HG03159 (cell line): ENCODE data around the gene LAMP2.
A peak's percentile ranks its signal among the peaks of the same experiment; 100 is the strongest.
"Not testable (repeated sequence)": the region's sequence is repeated elsewhere in the genome, so short reads cannot be mapped to it uniquely, and the experiment has no call there.

ENCODE experiments used
- ATAC-seq: cut with Tn5 transposase; IDR thresholded peaks from one replicate; pipeline ENCODE4 v1.9.1; 2021; ENCODE audit warnings: mild to moderate bottlenecking, moderate library complexity; ENCODE audit not compliant: unreplicated experiment

The LAMP2 gene

DNA sequence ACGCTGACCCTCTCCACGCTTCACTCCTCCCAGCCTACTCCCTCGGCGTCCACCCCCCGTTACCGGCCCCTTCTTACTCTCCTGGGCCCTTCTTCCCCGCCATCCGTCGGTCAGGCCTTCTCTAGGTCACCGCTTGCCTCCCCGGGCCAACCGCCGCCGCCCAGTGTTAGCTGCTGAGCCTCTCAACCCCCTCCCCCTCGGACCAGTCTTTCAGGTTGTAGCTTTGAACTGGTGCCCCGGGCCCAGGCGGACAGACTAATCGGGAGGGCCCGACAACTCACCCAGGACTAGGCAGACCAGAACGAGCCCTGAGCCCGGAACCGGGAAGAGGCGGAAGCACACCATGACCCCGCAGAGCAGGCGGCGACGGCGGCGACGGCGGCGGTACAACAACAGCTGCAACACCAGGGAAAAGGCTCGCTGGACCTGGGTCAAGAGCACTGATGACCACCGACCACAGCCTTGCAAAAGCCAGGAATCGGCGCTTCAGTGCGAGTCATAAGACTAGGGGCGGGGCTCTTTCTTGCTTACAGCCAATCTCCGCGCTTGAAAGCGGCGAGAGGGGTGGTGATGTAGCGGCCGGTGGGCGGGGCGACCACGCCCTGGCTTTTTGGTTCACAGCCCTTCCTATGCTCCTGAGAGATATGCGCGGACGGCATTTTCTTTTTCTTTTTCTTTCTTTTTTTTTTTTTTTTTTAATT is at the start of gene LAMP2:
TSS of gene LAMP2 (minus strand) at position 472 of the 701 bp plus-strand sequence. CDS start at position 345, 127 bp downstream.
- peak; percentile 98 for ATAC-seq

DNA sequence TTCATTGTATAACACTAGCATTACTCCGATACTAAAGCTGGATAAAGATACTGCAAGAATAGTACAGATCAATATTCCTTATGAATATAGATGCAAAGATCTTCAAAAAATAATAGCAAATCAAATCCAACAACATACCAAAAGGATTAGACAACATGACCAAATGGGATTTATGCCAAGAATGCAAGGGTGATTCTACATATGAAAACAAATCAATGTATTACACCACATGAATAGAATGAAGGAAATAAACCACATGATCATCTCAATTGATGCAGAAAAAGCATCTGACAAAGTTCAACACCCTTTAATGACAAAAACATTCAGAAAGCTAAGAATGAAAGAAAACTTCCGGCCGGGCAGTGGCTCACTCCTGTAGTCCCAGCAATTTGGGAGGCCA is 48.8 kb upstream of the LAMP2 start:
- no peak for ATAC-seq

DNA sequence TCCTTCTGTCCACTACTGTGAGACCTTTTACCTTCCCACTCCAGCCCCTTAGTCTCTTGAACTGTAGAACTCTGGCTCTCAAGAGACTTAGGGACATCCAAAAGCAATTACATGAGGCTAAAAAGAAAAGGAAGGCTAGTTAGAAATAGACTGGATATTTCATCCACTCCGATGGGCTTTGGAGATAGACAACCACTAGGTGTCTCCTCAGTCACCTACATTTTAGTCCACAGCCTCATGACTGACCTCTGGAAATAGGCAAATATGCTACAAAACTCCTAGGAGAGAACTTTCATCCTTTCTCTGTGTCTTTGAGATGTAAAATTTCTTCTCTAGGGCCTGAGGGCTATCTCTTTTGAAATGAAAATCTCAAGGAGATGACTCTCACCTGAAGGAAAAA is 45.1 kb upstream of the LAMP2 start:
- ATAC-seq = no peak

DNA sequence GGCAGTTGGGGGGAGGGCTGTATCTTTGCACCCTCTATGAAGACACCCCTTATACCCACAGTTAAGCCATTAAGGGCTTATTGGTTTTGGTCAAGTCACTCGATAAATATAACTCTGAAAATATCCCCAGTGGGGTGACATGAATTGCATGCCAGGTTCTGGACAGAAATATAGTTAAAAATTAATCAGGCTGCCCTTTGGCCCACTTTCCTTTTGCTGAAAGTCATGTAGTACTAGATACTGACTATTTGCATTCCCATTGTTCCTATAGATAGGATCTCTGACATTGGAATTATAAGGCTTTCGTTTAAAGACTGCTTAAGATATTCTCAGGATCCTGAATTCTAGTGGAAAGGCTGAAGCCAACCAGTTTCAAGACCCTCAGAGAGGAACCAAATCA is 43.5 kb upstream of the LAMP2 start:
- ATAC-seq = no peak

DNA sequence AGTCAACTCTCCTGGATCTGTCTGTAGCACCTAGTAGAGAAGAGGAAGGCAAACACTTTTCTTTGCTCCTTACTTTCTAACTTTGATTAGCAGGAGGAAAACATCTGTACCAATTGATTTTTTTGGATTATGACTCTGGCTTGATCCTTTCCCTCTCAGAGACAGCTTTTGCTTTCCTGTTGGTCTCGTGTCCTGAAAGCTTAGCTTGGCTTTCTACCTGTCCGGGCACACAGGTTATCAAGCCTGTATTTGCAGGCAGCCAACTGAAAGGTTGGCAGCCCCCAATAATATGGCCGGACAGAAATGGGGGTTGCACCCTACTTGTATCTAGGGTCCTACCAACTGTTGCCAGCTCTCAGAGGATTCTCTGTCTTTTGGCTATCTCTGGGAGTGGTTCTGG is 43.1 kb upstream of the LAMP2 start:
- no peak for ATAC-seq

DNA sequence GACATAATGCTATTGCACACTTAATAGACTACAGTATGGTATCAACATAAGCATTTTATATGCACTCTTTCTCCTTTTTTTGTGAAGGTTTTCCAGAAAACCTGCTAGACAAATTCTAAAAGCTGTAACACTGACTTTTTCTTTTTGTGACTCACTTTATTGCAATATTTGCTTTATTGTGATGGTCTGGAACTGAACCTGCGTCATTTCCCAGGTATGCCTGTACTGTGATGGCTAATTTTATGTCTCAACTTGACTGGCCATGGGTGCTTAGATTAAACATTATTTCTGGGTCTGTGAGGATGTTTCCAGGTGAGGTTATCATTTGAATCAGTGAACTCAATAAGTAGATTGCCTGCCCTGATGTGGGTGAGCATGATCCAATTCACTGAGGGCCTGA is 35.5 kb upstream of the LAMP2 start:
- no peak for ATAC-seq

DNA sequence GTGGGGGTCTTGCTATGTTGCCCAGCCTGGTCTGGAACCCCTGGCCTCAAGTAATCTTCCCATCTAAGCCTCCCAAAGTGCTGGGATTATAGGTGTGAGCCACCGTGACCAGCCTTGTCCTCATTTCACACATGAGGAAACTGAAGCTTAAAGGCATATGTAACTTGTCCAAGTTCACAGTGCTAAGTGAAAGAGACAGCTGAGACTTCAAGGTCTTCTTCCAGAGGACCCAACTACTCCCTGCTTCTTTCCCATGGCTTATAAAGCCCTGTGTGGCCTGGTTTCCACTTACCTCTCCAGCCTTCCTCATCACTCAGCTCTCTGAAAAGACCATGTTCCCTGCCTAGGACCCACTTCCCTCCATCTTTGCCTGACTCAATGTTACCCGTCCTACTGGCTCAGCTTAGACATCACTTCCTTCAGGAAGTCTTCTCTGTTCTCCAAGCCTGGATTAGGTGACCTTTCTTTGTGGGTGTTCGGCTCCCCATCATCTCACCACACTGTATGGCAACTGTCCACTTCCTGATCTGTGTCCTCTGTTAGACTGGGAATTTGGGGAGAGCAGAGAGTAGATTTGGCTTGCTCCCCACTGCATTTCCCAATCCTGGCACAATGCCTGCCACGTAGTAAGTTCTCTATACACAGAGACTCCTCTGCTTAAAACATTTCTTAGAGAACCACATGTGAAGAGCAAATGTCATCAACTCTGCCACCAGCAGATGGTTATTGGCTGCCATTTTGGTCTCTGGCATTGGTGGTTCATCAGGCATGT is 30.4 kb upstream of the LAMP2 start:
- no peak for ATAC-seq

DNA sequence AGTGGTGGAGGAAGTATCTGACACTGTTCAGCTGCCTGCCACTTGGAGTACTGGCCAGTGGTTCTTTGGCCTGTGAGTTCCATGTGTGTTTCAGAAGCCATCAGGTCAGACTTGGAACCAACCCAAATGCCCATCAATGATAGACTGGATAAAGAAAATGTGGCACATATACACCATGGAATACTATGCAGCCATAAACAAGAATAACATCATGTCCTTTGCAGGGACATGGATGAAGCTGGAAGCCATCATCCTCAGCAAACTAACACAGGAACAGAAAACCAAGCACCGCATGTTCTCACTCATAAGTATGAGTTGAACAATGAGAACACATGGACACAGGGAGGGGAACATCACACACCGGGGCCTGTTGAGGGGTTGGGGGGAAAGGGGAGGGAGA is 21.0 kb upstream of the LAMP2 start:
- ATAC-seq = not testable (repeated sequence)

DNA sequence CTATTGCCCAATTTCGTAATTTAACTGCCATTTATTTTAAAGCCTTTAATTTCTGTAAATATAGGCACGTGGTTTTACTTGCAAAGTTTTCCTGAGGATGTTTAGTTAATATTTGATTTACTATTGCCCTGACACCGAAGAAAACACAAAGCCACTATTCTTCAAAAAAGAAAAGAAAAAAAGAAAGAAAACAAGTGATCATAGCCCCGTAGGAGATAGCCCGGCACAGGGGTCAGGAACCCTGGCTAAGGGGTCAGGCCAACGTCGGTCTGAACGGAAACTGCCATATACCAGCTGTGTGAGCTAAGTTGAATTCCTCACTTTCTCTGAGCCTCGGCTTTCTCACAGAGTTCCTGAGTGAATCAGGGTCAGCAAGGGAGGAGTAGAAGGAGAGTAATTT is 17.7 kb upstream of the LAMP2 start:
- ATAC-seq = no peak

DNA sequence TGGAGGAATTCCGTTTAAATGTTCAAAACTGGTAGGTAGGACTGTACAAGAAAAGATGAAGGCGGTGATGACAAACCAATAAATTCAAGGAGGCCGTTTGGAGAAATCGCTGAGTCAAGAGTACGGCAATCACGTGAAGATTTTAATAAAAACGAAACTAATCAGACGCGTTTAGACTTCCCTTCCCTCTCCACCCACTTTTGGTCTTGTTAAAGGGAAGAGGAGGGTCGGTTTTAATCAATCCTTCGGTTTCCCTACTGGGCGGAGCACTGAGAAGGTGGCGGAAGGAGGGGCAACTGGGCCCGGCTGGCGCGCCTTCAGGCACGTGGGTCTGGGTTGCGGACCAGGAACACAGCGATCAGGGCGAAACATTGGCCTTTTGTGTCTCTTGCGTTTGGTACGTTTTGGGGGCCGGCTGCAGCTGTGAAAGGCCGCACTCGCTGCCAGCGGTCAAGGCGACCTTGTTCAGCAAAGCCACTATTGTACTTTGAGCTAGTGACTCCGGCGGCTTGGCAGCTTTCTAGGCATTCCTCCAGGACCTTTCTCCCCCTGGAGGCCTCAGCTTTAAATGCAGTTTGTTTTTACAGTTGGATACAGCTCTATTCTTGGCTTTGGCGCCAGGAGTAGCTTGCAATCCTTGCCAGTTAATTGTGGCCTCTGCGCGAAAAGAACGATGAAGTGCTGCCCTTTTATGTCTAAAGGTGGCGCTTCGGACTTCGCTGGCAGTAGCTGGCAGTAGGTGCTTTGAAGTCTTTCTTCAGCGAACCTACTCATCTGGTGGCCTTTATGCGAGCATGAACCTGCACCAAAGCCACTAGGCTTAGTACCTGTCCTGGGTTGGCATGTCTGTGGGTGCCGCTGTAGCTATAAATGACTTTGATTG is 16.8 kb upstream of the LAMP2 start:
- peak; percentile 72 for ATAC-seq

DNA sequence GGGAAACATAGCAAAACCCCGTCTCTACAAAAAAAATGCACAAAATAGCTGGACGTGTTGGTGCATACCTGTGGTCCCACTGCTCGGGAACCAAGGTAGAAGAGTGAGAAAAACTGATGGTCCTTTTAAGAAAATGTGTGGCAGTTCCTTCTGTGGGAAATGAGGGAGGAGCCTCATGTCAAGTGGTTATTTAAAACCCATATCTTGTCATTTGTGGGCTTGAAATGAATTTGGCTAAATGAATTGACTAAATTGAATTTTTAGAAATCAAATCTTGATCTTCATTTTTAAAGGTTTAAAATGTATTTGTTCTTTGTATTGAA is 16.2 kb upstream of the LAMP2 start:
- no peak for ATAC-seq

DNA sequence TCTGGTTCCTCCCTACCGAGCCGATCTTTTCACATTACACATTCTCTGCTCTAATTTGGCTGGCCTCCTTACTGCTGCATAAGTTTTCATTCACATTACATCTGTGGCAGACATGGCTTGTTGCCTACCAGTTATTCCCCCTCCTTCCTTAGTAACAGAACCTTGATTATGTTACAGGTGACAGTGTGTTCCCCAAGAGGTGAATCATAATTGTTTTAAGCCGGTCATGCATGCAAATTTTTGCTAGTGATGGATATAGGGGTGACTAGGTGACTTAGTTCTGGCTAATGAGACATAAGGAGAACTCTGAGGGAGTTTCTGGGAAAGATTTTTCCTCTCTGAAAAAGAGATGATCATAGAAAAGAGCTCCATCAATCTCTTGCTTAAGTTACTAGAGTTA is 8.4 kb upstream of the LAMP2 start:
- ATAC-seq = no peak

DNA sequence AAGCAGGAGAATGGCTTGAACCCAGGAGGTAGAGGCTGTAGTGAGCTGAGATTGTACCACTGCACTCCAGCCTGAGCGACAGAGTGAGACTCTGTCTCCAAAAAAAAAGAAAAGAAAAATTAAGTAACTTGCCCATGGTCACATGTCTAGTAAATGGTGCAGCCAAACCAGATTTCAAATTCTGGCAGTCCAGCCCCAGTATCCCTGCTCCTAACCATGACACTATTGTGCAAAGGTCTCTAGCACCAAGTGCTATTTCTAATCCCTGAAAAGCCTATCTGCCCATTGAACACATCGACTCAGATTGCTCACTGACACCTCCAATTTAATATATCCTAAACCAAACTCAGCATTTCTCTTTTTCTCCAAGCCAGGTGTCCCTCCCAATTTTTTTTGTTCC is 7.6 kb upstream of the LAMP2 start:
- ATAC-seq = no peak

DNA sequence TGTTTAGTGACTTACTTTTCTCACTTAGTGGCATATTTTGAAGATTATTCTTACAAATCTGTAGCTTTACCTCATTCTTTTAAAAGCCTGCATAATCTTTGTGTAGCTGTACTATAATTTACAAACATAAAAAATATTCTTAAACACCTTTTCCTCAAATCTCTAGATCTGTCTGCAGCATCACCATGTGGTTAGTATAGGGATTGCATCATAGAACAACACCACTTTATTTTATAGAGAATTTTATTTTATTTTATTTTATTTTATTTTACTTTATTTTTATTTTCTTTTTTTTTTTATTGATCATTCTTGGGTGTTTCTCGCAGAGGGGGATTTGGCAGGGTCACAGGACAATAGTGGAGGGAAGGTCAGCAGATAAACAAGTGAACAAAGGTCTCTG is 6.4 kb upstream of the LAMP2 start:
- ATAC-seq = not testable (repeated sequence)

DNA sequence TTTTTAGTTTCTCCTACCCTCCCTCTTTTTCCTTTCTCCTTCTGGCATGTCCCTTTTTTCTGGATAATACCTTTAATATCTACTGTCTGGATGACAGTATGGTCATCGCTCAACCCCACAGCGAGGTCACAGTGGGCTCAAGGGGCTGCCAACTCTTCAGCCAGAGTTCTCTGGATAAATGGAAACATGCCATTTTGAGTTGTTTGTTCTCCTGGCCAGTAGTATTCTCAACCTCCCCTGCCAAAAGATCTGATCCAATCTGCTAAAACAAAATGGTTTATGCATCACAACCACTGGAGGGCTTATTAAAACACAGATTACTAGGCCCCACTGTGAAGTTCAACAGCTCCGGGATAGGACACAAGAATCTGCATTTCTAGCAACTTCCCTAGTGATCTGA is 5.0 kb upstream of the LAMP2 start:
- no peak for ATAC-seq

DNA sequence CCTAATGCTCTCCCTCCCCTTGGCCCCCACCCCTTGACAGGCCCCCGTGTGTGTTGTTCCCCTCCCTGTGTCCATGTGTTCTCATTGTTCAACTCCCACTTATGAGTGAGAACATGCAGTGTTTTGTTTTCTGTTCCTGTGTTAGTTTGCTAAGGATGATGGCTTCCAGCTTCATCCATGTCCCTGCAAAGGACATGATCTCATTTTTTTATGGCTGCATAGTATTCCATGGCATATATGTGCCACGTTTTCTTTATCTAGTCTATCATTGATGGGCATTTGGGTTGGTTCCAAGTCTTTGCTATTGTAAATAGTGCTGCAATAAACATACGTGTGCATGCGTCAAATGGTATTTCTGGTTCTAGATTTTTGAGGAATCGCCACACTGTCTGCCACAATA is 561 bp upstream of the LAMP2 start:
- ATAC-seq = not testable (repeated sequence)

DNA sequence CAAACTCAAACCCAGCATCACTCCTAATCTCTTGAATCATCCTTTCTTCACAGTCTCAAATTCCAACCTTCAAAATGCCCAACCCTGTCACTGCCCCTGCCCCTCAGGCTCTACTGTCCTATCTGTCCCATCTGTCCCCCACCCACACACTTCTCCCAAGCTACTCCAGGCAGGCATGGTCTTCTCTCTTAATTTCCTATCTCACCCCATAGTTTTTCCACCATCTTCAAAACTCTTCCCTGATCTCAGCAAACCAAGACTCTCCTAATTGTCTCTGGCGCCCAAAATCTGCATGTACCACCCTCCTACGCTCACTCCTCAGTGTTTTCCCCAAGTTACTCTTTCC is 644 bp downstream of the LAMP2 start:
- ATAC-seq = no peak

DNA sequence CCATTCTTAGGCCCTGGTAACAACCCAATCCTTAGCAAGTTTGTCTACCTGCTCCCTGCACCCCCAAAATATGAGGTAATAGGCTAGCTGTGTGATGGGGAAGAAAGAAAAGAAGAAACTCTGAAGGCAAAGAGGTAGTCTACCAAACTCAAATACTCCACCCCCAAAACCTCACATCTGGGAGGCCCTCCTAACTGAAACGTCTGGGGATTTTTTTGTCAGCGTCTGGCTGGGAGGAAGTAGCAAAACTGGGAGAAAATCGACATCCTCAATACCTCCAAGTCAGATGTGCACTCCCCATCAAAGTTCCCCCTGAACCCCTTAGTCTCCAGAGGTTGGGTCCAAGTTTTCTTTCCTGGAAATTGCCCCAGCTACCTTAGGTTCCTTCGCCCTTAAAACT is 1.0 kb downstream of the LAMP2 start:
- no peak for ATAC-seq

DNA sequence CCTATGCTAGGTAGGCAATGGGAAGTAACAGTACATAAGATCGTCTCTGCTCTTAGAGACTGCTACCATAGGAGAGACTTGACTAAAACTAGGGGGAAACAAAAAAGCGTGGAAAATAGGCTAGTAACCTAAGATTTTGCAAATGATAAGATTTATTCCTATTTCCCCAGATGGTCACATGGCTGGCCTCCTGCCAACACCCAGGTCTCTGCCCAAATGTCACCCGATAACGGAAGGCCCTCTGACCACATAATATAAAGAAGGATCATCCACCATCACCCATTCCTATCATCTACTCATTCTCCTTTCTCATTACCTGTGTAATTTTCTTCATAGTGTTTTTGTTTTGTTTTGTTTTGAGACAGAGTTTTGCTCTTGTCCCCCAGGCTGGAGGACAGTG is 4.7 kb downstream of the LAMP2 start:
- ATAC-seq = no peak

DNA sequence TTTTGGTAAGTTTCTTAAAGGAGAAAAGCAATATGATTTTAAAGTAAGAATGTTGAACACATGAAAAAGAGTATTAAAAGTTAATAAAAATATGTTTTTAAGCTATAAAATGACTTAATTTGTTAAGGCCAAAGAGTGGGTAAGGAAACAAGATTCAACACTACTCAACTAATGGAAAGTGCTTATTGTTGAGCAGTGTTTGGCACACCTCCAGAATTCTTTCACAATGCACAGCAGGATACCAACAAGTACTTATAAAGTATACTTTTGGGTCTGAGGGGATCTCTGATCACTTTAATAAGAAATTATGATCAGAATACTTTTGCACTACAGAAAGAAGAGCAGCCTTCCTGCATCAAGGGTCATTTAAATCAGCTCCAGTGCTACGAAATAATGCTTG is 5.9 kb downstream of the LAMP2 start:
- no peak for ATAC-seq

DNA sequence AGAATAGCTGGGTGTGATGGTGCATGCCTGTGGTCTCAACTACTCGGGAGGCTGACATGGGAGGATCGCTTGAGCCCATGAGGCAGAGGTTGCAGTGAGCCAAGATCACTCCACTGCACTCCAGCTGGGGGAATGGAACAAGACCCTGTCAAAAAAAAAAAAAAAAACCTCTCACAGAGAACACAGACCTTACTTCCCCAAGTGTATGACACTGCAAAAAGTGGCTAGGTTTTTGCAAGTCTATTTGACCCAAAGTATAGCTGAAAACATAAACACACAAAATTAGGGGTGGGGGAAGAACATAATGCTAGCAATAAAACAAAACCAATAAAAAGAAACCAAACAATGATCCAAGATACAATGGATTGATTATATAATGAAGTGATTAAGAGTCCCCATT is 6.7 kb downstream of the LAMP2 start:
- no peak for ATAC-seq

DNA sequence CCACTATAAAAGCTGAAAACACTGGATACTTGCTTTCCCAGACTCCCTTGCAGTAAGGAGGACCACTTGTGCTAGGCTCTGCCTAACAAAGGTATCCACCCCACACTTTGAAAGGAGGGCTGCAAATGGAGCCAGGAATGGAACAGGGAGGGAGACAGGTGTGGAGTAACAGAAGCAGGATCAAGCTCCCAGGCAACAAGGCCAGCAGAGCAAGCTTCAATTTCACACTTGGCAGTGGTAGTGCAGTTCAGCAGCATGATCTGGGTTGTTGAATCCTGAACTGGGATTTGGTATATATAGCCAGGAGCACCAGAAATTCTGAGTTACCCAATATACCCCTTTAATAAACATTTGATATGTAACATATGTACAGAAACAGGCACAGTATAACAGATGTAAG is 9.8 kb downstream of the LAMP2 start:
- no peak for ATAC-seq
